SK-N-SH (cell line): ENCODE results near the gene CSTPP1. TPM values are rescaled to one million over a fixed set of nuclear protein-coding genes. Genes with fewer than 3 reads are reported as not detected.
"Not testable (repeated sequence)": the region's sequence is repeated elsewhere in the genome, so short reads cannot be mapped to it uniquely, and the experiment has no call there.

Experiments
- CTCF ChIA-PET: fragments of 300-600, 350-600 bp; formaldehyde crosslinking; extraction: SDS; loops from one replicate; lab custom pipeline; 2021; lab: Yijun Ruan, JAX
- POLR2A ChIA-PET: fragments of 350-600 bp; sonication (Branson Sonifier 250); formaldehyde crosslinking; extraction: SDS; loops from one replicate; lab custom pipeline; 2020; ENCODE audit warnings: antibody characterized with exemption, inconsistent platforms; lab: Yijun Ruan, JAX
- DNase-seq: peaks from one replicate; pipeline ENCODE4 v3.0.0; 2012
- H2AFZ ChIP-seq: fragments of 200-600 bp; sonication (generic); 2 replicates; pipeline ENCODE4 v1.8.1; 2016; ENCODE audit warnings: antibody characterized with exemption, mild to moderate bottlenecking, low read depth
- H3F3A ChIP-seq: fragments of 200-600 bp; sonication (generic); replicated peaks from 2 replicates; pipeline ENCODE3; 2016; ENCODE audit warnings: antibody characterized with exemption, mild to moderate bottlenecking; ENCODE audit not compliant: insufficient read depth
- H3K27ac ChIP-seq, 2 experiments: fragments of 200-500 bp in 1 of 2; fragments of 200-600 bp in 1 of 2; sonication (Bioruptor generic) in 1 of 2; sonication (generic), shearing (Covaris generic) in 1 of 2; 2 replicates each; pipeline versions ENCODE4 v1.5.1 to v1.6.1; 2014 to 2016; ENCODE audit warnings: low read depth in 2 of 2, inconsistent platforms in 1 of 2, low read length in 1 of 2, mild to moderate bottlenecking in 1 of 2, mixed read lengths in 1 of 2
- H3K27me3 ChIP-seq: fragments of 200-600 bp; sonication (generic), shearing (Covaris generic); 2 replicates; pipeline ENCODE4 v1.6.1; 2016; ENCODE audit warnings: mixed run types; ENCODE audit not compliant: insufficient read depth
- H3K36me3 ChIP-seq, 2 experiments: fragments of 200-500 bp in 1 of 2; fragments of 200-600 bp in 1 of 2; sonication (Bioruptor generic) in 1 of 2; sonication (generic) in 1 of 2; replicated peaks in 1 of 2; 2 replicates each; pipeline versions ENCODE3 to v1.5.1; 2014 to 2016; ENCODE audit warnings: low read length in 1 of 2, mild to moderate bottlenecking in 1 of 2; ENCODE audit not compliant: insufficient read depth in 2 of 2, control insufficient read depth in 1 of 2
- H3K4me1 ChIP-seq, 2 experiments: fragments of 200-500 bp in 1 of 2; fragments of 200-600 bp in 1 of 2; sonication (Bioruptor generic) in 1 of 2; sonication (generic), shearing (Covaris generic) in 1 of 2; 2 replicates each; pipeline versions ENCODE4 v1.5.1 to v1.6.1; 2014 to 2016; ENCODE audit warnings: low read depth in 1 of 2, low read length in 1 of 2, mixed run types in 1 of 2; ENCODE audit not compliant: insufficient read depth in 2 of 2, control insufficient read depth in 1 of 2
- H3K4me2 ChIP-seq: fragments of 200-600 bp; sonication (generic), shearing (Covaris generic); 2 replicates; pipeline ENCODE4 v1.6.1; 2017; ENCODE audit warnings: mixed run types
- H3K4me3 ChIP-seq, 2 experiments: fragments of 200-500 bp in 1 of 2; fragments of 200-600 bp in 1 of 2; sonication (Bioruptor generic) in 1 of 2; sonication (generic), shearing (Covaris generic) in 1 of 2; 2 replicates each; pipeline versions ENCODE4 v1.5.1 to v1.8.1; 2014 to 2016; ENCODE audit warnings: low read depth in 2 of 2, inconsistent platforms in 1 of 2, low read length in 1 of 2, mild to moderate bottlenecking in 1 of 2, mixed read lengths in 1 of 2, moderate library complexity in 1 of 2
- H3K79me2 ChIP-seq: fragments of 200-600 bp; sonication (generic); 2 replicates; pipeline ENCODE4 v1.8.1; 2017; ENCODE audit warnings: mild to moderate bottlenecking; ENCODE audit not compliant: insufficient read depth
- H3K9ac ChIP-seq: fragments of 200-600 bp; sonication (generic); 2 replicates; pipeline ENCODE4 v1.6.1; 2017; ENCODE audit warnings: mixed run types
- H3K9me2 ChIP-seq: fragments of 200-600 bp; sonication (generic); 2 replicates; pipeline ENCODE4 v1.6.1; 2017; ENCODE audit warnings: mixed run types
- H3K9me3 ChIP-seq: fragments of 200-600 bp; sonication (generic); 2 replicates; pipeline ENCODE4 v1.6.1; 2017; ENCODE audit warnings: mixed run types, mild to moderate bottlenecking, moderate library complexity
- H4K20me1 ChIP-seq: fragments of 200-600 bp; sonication (generic); 2 replicates; pipeline ENCODE4 v1.6.1; 2017; ENCODE audit warnings: mild to moderate bottlenecking, mixed run types; ENCODE audit not compliant: insufficient read depth
- ELF1 ChIP-seq: IDR thresholded peaks from 2 replicates; pipeline ENCODE4 v1.4.0; 2012
- EZH2phosphoT487 ChIP-seq: fragments of 200-600 bp; sonication (generic); IDR thresholded peaks from 2 replicates; pipeline ENCODE4 v1.6.1; 2017; ENCODE audit warnings: low read depth, mixed run types, mild to moderate bottlenecking, antibody characterized with exemption, moderate library complexity, borderline replicate concordance
- FOXJ3 ChIP-seq: sonication (generic); formaldehyde crosslinking; IDR thresholded peaks from 2 replicates; pipeline ENCODE4 v1.5.1; 2020; ENCODE audit warnings: mild to moderate bottlenecking, missing genetic modification reagents
- FOXM1 ChIP-seq: IDR thresholded peaks from 2 replicates; pipeline ENCODE4 v1.4.0; 2012; ENCODE audit warnings: low read depth, mild to moderate bottlenecking
- MXI1 ChIP-seq: IDR thresholded peaks from 2 replicates; pipeline ENCODE4 v1.6.1; 2012; ENCODE audit warnings: mild to moderate bottlenecking, low read depth, low read length, improper control_type of control experiment
- NFIC ChIP-seq: IDR thresholded peaks from 2 replicates; pipeline ENCODE4 v1.4.0; 2012; ENCODE audit warnings: borderline replicate concordance
- PBX3 ChIP-seq: IDR thresholded peaks from 2 replicates; pipeline ENCODE4; 2012
- RCOR1 ChIP-seq: fragments of 150-350 bp; IDR thresholded peaks from 2 replicates; pipeline ENCODE4 v1.6.1; 2017; ENCODE audit warnings: antibody characterized with exemption, low read length
- SMC3 ChIP-seq: IDR thresholded peaks from 2 replicates; pipeline ENCODE4 v1.6.1; 2012; ENCODE audit warnings: low read depth, low read length, improper control_type of control experiment
- WGBS: methylation state at CpG from one replicate; pipeline ENCODE4 v1.1.6; 2017; ENCODE audit warnings: low lambda C conversion rate; 5-methylcytosine and 5-hydroxymethylcytosine counted together
- polyA plus RNA-seq, 3 experiments: library from polyadenylated mRNA; depleted of rRNA; stranded (reverse); fragments of >200 nt; gene quantifications; 2 replicates each; pipeline ENCODE4 v1.2.3, GENCODE V29; 2012

Gene CSTPP1
- polyA plus RNA-seq, 1 of the 3 experiments (the other 2 are of a cell fraction), result 85.7 TPM

GRCh38 chr11:47206577-47206976 lies 270.0 kb downstream of the CSTPP1 start:
- H3F3A ChIP-seq, H3K4me2 ChIP-seq, H3K27ac ChIP-seq, H3K36me3 ChIP-seq, H3K4me1 ChIP-seq, H4K20me1 ChIP-seq, POLR2A ChIA-PET, H3K79me2 ChIP-seq, H3K9me2 ChIP-seq, H3K27me3 ChIP-seq, H2AFZ ChIP-seq, H3K9me3 ChIP-seq, H3K4me3 ChIP-seq, H3K9ac ChIP-seq, DNase-seq: not testable (repeated sequence)
- CTCF ChIA-PET, result interaction anchor here (3.5 kb wide), 1 partner anchor 18 kb away, joined by 13 read pairs; no protein-coding TSS in a partner anchor
- WGBS, result 89% methylated on average over 5 of the region's 5 CpGs

DNA sequence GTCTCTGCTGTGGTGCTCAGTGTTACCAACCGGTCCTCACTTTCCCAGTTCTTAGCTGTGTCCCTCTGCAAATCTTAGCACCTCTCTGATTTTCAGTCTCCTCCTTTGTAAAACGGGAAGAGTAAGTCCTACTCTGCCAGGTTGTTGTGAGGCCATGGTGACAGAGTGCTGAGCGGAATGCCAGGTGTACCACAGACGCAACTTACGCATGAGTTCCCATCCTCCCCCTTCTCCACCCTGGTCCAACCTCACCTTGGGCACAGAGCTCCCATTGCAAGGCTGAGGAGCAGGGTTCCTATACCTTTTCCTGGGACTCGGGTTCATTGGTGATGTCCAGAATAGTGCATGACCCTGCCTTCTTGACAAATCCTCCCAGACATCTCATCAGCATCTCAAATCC lies 270.9 kb downstream of the CSTPP1 start:
- no peaks in the 10 kb centered on the region for H3K27me3 ChIP-seq
- 88% methylated on average over 6 of the region's 6 CpGs for WGBS
- no peak overlapping the region for H3K27ac ChIP-seq
- no peak for DNase-seq
- H3K4me1 ChIP-seq, result peaks cover 0 to 4% of the 10 kb centered on the region in 2 experiments; a peak in 2 of 4 replicates
- no peak overlapping the region for H3K4me2 ChIP-seq
- CTCF ChIA-PET, result interaction anchor here (3.5 kb wide), 1 partner anchor 19 kb away, joined by 13 read pairs; no protein-coding TSS in a partner anchor
- H3K9me2 ChIP-seq, result no peaks in the 10 kb centered on the region
- no peak overlapping the region for H3K4me3 ChIP-seq
- H3K79me2 ChIP-seq, result no peaks in the 10 kb centered on the region
- POLR2A ChIA-PET, result no interaction called here
- no peaks in the 10 kb centered on the region for H4K20me1 ChIP-seq
- no peaks in the 10 kb centered on the region for H3F3A ChIP-seq
- no peaks in the 10 kb centered on the region for H3K36me3 ChIP-seq
- no peaks in the 10 kb centered on the region for H3K9me3 ChIP-seq
- no peak for TF ChIP-seq FOXJ3 (CRISPR knock-in tag)
- TF ChIP-seq RCOR1, result no peak
- no peak overlapping the region for H2AFZ ChIP-seq
- no peak overlapping the region for H3K9ac ChIP-seq

- H3K4me3 ChIP-seq, DNase-seq, POLR2A ChIA-PET, H3K79me2 ChIP-seq, H3K9ac ChIP-seq, H2AFZ ChIP-seq, H3K4me2 ChIP-seq, H3K27me3 ChIP-seq, H3F3A ChIP-seq, H4K20me1 ChIP-seq, H3K4me1 ChIP-seq, H3K9me3 ChIP-seq, H3K27ac ChIP-seq, H3K9me2 ChIP-seq, H3K36me3 ChIP-seq: not testable (repeated sequence)
- WGBS, result 86% methylated on average over 13 of the region's 13 CpGs
- CTCF ChIA-PET, result interaction anchor here (0.6 to 0.8 kb wide), 2 partner anchors 9 to 199 kb away, joined by 3 read pairs; no protein-coding TSS in a partner anchor
These were observed 271.5 kb downstream of the CSTPP1 start for GRCh38 chr11:47208008-47208552.

DNA sequence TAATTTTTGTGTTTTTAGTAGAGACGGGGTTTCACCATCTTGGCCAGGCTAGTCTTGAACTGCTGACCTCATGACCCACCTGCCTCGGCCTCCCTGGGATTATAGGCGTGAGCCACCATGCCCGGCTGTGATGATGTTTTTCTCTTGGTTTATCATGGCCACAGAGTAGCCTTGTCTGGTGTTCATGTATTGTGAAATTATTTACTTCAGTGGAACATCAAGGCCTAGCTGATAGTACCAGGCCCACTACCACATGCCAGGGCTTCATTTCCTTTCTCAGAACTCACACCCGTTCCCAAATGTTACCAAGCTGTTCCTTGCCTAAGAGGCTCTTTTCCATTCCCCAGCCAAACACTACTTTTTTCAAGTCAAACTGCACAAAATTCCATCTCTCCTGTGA lies 272.1 kb downstream of the CSTPP1 start:
- 98% methylated on average over 5 of the region's 5 CpGs for WGBS
- CTCF ChIA-PET, result interaction anchor here (0.6 to 0.8 kb wide), 2 partner anchors 9 to 198 kb away, joined by 3 read pairs; no protein-coding TSS in a partner anchor
- POLR2A ChIA-PET, result no interaction called here

More for the DNA sequence above, 272.1 kb downstream of the CSTPP1 start:
- no peaks in the 10 kb centered on the region for H4K20me1 ChIP-seq
- H2AFZ ChIP-seq, result no peak overlapping the region
- no peak for DNase-seq
- peaks cover under 1% of the 10 kb centered on the region for H3F3A ChIP-seq
- H3K9me3 ChIP-seq, result no peaks in the 10 kb centered on the region
- H3K79me2 ChIP-seq, result no peaks in the 10 kb centered on the region
- no peak overlapping the region for H3K9ac ChIP-seq
- H3K27me3 ChIP-seq, result no peaks in the 10 kb centered on the region
- TF ChIP-seq FOXJ3 (CRISPR knock-in tag), result no peak
- no peak for TF ChIP-seq ELF1
- no peak for TF ChIP-seq FOXM1
- TF ChIP-seq NFIC, result no peak
- TF ChIP-seq MXI1, result no peak
- TF ChIP-seq PBX3, result no peak
- no peak for TF ChIP-seq SMC3
- no peak for TF ChIP-seq EZH2phosphoT487
- H3K36me3 ChIP-seq, result no peaks in the 10 kb centered on the region
- no peak overlapping the region for H3K4me3 ChIP-seq
- H3K27ac ChIP-seq, result no peak overlapping the region
- H3K4me1 ChIP-seq, result peaks cover 0 to 4% of the 10 kb centered on the region in 2 experiments; a peak in 2 of 4 replicates
- H3K9me2 ChIP-seq, result no peaks in the 10 kb centered on the region
- H3K4me2 ChIP-seq, result no peak overlapping the region
